ENCODE data around the gene LRRC7.
"Not testable (repeated sequence)": the region's sequence is repeated elsewhere in the genome, so short reads cannot be mapped to it uniquely, and the experiment has no call there.

LRRC7 gene

DNA sequence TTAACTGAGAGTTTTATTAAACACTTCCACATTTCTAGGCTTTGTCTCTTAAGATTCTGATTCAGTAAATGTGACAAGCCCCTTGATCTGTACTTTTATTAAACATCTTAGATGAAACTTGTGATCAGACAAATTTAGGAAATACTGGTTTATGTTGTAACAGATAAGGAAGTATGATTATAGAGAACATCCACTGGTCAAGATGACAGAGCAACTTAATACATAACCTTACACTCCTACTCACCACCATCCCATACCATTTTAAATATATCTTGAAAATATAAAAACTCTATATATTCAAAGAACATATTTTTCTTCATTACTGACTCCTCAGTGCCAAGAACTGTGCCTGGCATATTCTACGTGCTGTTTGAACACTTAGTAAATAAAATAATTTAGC is 420.2 kb downstream of the LRRC7 start:
- DNase-seq = no peak

DNA sequence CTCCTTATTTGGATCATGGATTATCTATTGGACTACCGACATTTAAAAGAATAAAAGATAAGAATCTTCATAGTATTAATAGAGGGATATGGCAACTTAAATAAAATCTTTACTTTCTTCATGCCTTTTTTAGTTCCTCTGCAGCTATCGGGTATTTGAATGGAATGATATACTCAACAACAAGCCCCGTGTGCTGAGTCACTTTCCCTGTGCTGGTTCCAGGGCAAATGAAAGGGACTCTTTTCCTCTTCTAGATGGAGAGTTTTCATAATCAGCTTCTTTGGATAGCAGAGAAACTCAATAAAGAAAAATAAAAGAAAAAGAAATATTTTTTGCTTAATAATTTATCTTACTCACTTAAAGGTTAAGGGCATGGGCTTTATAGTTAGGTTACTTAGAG is 423.9 kb downstream of the LRRC7 start:
- no peak for DNase-seq

DNA sequence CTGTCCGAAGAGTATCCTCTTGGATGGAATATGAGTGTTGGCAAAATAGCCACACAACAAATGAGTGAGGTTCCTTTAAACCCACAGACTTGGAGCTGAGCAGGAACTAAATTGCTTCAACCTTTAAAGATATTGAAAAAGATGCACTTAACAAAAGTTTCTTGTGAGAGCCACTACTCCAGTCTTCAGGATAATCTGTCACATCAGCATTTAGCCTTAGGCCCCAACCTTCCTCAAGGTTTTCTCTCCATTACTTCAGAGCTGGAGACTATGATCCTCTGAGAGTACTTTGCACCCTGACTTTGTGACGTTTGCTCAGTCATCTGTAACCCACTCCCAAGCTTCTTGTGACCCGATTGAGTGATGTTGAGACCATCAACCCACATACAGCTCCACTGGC is 424.9 kb downstream of the LRRC7 start:
- no peak for DNase-seq

DNA sequence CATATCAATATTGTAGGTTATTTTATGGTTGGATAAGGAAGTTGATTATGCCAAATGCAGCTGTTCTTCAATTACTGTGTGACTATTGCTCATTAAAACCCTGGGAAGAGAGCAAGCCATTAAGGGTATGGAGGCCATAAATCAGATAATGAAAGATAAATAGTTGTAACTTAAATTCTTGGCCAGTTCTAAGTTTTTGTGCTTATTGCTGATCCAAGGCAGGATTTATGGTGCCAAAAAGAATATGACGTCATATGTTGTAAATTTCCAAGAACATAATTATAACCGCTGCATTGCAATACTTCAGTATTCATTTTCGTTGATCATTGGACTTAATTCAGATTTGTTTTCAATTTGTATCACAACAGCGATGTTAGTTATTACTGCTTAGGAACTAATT is 426.1 kb downstream of the LRRC7 start:
- DNase-seq = no peak

DNA sequence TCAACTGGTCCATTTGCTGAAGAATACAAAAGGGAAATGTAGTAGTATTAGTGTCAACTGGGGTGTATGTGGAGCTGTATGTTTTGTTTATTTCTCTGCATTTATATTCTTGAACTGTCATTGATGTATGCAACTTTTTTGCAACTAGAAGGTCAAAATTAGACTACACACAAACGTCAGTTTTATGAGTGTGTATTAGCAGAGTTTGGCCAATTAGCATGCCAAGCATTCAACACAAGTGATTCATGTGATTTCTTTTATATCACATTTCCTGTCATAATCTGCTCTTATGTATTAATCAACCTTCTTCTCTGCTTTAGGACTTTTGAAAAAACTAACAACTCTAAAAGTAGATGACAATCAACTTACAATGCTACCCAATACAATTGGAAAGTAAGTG is 426.5 kb downstream of the LRRC7 start:
- DNase-seq = no peak

DNA sequence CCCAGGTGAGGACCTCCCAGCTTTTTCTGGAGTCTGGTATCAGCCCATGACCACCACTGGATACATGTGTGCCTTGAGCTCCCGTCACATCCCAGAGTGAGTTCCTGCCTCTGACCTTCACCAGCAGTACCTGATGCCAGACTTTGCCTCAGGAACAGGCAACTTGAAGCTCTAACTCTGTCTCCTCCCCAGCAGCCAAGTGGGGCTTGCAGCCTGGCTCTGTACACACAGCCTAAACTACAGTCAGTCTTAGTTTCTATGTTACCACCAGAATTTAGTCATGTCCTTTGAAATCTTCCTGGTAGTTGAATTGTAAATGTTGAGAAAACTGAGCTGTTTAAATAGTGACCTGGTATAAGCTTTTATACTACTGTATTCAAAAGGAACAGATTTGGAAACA is 431.1 kb downstream of the LRRC7 start:
- DNase-seq = no peak

DNA sequence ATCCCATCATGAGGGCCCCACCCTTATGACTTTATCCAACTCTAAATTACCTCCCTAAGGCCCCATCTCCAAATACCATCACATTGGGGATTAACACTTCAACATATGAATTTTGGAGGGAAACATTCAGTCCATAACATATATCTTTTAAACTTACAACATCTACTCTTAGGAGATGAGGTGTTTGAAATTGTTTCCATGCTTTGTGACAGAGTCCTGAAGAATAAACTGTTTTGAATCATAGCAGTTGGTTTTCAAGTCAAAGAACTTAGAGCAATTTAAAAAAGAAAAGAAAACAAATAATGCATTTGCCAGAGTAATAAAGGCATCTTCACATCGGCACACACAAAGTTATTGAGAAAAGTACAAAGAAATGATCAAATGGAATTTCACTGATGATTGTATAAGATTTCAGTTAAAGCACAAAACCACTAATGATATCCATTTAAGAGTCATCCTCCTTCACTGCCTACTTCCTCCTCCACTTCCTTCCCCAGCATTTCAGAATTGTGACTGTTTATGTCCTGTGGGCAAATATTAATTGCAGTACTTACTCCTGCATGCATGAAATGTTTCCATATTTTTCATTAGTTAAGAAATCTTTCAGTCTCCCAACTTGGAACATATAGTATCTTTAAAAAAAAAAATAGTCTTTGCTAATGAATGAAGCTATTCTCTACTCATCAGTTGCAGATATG is 435.6 kb downstream of the LRRC7 start:
- no peak for DNase-seq

DNA sequence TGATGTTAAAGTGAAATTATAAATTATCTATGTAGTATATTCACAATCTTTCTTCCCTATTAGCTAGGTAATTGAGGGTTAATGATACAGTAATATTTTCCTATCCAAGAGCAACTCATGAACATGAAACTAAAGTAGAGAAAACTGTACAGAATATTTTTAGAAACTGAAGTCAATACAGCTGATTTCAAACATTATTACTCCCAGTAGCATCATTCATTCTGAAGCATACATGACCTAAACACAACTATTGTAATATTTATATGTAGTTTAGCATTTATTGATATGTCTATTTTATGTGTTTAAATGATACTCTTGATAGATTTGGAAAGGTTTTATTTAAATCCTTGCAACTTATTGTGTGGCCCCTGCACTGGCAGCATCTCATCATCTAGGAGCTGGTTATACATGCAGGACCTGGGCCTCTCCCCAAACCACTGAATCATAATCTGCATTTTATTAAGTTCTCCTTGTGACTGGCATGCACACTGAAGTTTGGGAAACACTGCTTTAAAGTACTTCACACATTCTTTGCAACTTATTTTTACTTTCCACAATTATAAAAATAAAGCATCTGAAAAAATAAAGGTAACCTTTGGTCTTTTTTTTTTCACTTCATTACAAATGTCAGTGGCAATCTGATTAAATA is 437.8 kb downstream of the LRRC7 start:
- DNase-seq = no peak

DNA sequence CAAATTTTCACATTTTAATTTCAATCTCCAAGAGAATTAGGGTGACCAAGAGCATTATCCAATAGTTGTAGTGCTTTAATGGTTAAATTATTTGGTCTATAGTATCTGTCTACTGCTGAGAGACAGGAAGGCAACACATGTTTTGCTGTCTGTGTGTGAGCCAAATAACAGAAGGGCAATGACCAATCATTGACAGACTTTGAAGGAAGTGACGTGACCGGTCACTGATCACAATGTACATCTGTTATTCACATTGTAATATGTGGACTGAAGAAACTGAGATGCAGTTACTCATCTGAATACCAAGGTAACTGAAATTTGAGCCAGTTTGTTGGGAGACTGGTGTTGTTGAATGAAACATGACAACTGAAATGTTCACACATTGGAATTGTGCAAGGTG is 440.9 kb downstream of the LRRC7 start:
- no peak for DNase-seq

DNA sequence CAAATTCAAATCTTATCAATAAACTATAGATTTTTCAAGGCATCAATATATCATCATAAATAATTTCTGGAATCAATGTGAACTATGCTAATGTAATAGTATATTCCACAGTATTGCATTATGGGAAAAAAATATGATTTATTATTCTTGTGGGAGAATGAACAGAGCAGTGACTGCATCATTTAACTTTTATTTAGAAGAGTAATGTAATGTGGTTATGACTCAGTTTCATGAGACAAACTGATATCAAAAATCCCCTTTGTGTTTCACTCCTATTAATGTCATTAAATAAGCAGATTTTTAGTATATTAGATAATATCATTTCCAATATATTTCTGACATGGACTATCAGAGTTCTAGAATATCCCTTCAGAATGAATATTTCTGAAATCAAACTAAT is 450.0 kb downstream of the LRRC7 start:
- DNase-seq = no peak

DNA sequence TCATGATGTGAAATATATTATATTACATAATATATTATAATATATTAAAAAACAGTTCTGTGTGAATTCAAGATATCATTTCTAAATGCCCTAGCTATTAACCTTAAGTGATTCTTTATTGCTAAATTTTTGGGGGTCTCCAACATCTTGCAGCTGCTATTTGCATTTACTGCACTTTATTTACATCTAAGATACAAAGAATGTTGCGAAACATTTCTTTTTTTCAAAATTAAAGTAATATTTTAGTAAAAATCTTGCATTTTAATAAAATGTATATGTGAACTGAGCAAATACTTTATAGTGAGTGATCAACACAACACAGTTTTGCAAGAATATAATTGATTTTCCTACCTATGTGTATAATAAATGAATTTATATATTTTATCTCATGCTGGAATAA is 456.6 kb downstream of the LRRC7 start:
- DNase-seq = no peak

DNA sequence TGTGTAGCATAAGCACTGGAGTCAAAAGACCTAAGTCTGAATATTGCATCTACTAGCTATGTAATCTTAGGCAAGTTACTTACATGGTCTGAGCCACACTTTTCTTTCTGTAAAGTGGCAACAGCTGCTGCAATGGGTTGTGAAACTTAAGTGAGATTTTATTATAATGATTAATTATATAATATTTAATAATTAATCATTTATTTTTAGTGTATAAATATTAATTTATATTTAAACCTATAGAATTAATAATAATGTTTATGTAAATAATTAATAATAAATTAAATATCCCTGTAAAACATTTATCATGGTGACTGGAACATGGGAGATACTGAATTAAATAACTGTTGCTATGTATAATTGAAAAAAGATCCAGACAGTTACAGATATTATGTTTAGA is 457.3 kb downstream of the LRRC7 start:
- DNase-seq = no peak

DNA sequence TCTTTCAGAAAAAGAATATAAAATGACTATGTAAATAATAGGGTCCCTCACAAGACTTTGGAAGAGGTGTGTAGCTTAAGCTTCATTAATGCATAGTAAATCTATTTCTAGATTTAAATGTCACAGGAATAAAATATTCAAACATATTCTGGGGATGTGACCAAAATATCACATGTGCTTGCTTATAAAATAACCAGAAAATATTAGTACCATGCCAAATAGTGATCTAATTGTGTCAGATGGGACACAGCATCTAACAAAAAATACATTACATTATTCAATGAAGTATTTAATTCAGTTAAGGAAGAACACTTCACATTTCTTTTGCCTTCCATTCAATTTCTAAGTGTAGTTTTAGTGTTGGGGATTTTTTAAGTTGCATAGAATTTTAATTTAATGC is 458.1 kb downstream of the LRRC7 start:
- no peak for DNase-seq

DNA sequence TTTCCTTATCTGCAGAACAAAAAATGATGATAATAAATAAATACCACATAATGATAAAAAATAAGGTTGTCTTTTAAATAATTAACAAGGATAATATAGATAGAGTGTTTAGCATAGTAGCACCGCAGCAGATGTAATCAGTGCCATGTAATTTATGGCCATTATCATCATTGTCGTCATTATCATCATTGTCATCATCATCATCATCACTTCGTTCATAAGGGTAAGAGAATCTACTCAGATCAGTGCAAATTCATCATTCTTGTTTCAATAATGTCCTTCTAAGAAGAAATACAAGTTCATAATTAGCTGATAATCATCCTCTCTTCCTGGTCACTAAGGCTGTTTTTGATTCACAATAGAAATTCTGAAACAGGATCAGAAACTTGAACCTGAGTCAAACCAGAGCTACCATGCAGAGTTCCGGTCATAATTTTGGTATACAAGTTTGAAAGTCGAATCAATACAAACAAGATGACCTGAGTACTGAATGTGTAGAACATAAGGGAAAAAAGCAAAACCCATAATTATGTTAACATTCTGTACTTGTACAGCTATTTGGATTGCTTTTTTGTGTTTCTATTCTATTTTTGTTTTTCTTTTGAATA is 465.6 kb downstream of the LRRC7 start:
- DNase-seq = no peak

DNA sequence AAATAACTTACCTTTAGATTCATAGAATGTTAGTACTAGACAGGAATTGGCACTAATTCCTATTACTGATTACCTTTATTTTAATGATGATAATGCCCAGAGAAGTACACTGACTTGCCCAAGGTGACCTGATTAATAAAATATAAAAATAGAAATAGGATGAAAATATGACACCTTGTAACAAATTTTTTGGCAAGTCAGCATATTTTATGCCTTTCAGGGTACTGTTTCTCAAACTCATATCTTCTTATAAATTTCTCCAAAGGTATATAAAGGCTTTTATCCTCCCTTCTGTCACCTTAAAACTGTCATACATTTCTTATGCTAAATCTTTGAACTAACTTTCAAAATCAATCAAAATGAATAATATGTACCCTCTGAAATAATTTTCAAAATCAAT is 466.2 kb downstream of the LRRC7 start:
- DNase-seq = no peak

DNA sequence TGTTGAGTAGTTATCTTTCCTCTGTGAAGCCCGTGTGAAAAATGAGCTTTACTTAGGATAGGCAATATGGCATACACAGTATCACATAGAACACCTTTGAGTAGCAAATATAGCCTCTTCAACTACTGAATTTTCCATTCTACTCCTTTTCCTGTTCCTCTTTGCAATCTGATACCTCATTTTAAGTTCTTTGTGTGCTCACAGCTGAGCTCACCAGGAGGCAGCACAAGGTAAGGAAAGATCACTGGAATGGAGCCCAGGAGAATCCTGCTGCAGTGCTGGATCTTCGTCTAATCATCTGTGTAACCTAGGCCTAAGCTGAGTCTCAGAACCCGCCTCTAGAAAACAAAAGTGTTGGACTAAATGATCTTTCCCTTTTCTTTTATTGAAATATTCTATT is 466.7 kb downstream of the LRRC7 start:
- DNase-seq = no peak

DNA sequence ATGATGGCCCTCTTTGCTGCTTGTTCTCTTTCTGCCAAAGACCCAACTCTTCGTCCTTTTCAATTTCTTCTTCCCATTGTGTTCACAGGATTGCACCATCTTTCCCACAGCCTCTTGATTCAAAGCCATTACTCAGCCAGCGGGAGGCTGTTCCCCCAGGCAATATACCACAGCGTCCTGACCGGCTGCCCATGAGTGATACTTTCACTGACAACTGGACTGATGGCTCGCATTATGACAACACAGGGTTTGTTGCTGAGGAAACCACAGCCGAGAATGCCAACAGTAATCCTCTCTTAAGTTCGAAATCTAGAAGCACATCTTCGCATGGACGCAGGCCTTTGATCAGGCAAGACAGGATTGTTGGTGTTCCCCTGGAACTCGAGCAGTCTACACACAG is 470.3 kb downstream of the LRRC7 start:
- no peak for DNase-seq

DNA sequence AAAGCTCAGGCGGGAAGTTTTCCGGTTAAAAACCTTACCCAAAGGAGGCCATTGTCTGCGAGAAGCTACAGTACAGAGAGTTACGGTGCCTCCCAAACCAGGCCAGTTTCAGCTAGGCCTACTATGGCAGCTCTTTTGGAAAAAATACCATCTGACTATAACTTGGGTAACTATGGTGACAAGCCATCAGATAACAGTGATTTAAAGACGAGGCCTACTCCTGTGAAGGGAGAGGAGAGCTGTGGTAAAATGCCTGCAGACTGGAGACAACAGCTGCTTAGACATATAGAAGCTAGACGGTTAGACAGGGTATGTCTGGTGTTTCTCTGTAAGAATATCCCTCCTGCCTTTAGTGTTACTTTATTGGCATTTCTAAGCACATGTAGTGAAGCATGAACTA is 471.8 kb downstream of the LRRC7 start:
- DNase-seq = no peak

DNA sequence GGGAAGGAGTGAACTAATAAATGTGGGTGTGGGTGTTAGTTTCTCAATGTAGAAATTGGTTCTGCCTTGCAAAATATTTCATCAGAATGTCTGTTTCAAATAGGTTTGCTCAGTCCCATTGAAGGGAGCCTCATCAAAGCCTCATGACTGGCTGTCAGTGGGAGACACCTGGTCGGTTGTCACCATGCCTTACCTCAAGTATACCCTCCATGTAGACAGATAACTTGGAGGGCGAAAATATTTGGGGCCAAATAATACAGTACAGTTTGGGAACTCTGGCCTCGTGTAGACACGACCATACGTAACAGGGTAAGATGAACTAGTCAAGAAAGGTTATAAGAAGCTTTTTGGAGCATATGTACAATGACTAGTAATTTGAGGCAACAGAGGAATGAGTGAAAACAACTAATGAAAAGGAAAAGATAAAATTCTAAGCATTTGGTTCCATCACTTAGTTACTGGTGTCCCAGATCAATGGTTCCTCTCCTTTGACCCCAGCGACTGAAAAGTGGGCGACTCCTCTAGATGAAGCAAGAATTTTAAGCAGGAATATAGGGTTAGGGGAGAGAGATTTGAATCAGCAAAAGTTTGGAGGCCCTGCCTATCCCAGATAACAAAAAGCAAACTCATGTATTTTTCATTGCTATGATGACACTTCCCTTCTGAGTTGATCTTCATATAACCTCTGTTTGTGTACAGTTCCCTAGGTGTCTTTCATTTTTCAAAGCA is 473.8 kb downstream of the LRRC7 start:
- no peak for DNase-seq

DNA sequence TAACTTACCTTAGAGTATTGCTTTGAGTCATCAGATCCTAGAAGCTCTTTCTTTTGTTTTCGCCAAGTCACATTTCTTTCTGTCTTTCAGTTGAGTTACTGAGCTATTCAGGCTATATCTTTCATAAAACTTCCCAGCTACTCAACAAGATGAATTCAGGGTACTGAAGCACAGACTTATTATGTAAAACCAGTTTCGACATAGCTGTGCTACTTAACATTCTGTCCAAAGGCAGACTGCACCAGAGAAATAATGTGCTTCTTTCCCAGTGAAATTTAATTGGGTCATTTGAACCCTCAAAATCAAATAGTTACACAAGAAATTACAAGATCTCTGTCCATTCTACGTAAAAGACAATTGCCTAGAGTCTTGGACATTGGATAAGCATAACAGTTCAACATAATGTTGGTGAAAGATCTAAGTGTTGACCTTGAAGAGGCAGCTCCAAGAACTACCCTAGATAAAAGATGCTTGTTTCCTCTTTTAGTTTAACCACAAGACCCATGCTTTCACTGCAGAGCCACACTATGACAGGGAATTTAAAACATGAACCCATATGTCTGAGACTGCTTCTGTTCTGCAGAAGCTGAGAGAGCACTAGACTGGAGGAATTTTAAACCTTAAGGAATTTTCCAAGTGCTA is 474.5 kb downstream of the LRRC7 start:
- DNase-seq = no peak

DNA sequence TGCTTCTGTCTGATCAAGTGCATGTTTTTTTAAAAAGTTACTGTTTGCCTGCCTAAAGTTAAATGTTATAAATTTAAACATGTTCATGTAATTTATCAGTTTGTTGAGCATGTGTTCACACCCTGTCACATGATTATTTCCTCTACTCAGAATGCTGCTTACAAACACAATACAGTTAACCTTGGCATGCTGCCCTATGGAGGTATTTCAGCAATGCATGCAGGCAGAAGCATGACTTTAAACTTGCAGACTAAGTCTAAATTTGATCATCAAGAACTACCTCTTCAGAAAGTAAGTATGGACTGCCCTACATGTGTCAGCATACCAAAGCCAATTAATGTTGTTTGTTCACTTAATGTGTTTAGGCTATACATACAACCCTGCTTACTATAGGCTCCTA is 476.1 kb downstream of the LRRC7 start:
- no peak for DNase-seq

DNA sequence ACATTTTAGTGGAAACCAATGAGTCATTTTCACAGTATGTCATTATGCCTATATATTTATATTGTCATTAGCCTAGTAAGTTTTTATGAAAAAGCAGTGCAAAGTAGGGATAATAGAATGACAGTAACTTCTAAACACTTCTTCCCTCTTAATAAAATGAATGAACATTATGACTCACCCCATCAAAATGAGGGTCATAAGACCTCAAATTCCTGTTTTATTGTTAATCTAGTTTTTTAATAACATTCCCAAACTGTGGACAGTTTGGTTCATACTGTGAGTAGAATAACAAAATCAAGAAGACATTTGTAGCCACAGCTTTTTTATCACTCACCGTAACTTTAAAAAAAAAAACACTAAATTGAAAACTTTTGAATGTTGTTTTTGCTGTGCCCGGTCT is 477.1 kb downstream of the LRRC7 start:
- no peak for DNase-seq

DNA sequence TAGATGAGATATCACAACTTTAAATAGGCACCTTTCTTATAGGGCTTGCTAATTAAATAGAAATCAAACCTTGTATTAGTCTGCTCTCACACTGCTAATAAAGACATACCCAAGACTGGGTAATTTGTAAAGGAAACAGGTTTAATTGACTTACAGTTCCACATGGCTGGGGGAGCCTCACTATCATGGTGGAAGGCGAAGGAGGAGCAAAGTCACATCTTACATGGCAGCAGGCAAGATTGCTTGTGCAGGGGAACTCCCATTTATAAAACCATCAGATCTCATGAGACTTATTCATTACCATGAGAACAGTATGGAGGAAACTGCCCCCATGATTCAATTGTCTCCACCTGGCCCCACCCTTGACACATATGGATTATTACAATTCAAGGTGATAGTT is 477.9 kb downstream of the LRRC7 start:
- not testable (repeated sequence) for DNase-seq

Data from stimulated activated CD4-positive, alpha-beta T cell treated with anti-CD3 and anti-CD28 coated beads, Interleukin-4, amount 100 ng/mL, for 1 hour (primary cell).